ENCODE data around the gene POLA1.
"Not testable (repeated sequence)": the region's sequence is repeated elsewhere in the genome, so short reads cannot be mapped to it uniquely, and the experiment has no call there.

POLA1 gene

DNA sequence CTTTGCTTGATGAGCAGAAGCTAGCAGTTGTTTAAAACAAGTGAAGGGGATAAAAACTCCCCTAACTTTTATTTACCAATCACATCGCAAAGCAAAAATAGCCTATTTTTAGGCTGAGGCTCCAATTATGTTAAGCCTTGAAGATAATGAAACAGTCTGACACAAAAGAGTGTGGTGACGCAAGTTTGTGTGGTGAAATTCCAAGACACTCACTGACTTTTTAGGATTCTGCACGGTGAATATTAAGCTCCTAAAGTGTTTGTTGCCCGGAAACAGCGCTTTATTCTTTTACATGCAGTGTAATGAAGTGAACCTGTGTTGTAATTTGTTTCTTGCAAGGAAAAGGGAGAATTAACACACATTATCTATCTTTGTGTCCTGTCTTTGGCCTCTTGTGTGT lies 74.8 kb downstream of the POLA1 start:
- no peak for DNase-seq
- in situ Hi-C loops (cut with HindIII; ENCODE audit: low pct_ligation_motif_present, low pct_unique_long_range_greater_than_20kb, low sequenced_read_pairs): no loop called here

DNA sequence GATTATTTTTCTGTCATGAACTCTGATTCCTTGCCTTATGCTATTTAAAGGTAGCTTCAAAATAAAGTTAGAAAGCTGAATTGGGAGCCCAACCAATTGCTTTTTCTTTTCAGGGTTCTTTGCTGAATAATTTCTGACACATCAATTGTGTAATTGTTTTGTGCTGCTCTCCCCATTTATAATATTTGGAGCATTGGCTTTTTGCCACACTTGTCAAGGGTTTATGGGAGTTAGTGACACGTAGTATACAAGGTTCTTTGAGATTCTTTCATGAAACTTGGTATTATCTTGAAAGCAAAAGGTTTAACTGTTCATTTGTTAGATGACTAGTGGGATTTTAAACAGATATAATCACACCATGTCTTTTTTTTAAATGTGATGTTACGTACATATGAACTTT lies 80.9 kb downstream of the POLA1 start:
- no peak for DNase-seq

DNA sequence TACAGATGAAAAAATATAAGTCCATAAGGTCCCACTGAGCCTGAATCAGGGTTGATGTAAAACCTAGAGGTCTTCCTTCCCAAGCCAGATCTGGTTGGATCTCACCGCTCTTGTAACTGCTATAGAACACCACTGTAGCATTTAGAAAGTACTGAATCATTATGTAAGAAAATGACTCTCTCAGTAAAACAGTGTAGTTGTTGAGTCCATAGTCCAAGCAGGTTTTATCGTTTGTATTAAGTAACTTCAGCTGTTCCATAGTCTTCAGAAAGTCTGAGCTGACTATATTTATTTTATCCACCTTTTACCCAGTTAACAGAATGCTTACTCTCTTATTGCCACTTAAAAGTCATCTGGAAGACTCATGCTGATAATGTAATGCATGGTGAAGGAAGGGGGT lies 82.2 kb downstream of the POLA1 start:
- in situ Hi-C loops (cut with HindIII; ENCODE audit: low pct_ligation_motif_present, low pct_unique_long_range_greater_than_20kb, low sequenced_read_pairs): no loop called here

More for the DNA sequence above, 80.9 kb downstream of the POLA1 start:
- in situ Hi-C loops (cut with HindIII; ENCODE audit: low pct_ligation_motif_present, low pct_unique_long_range_greater_than_20kb, low sequenced_read_pairs): no loop called here

DNA sequence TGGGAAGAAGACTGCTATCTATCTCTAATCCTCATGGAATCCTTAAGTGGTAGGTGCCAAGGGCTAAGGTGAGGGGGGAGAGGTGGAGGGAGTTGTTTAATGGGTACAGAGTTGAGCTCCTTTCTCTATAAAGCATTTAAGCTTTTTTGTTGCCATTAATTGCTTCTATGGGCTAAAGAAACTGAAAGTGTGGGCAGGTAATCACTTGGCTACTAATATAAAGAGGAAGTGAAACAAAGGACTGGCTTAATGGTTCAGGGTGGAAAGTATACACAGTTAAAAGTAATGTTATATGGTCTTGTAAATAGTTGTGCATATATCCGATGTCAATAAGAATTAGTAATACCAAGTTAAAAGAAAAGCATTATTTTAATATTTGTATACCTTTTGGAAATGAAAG lies 83.9 kb downstream of the POLA1 start:
- DNase-seq: no peak

More for the DNA sequence above, 82.2 kb downstream of the POLA1 start:
- no peak for DNase-seq

DNA sequence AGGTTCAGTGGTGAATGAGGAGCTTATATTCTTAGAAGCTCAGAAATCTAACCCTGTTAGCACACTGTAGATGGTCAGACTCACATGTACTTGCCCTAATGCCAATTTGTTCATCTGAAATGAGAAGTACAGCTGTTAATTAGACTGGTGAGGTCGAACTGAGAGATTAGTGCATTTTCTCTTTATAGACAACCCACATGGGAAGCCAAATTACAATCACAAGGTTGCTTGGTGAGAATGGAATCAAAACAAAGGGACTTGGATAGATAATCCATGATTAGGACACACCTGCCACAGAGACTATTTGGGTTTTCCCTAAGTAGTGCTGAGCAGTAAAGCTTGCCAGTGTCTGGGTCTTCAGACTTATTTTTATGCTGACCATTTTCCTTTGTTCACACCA lies 88.3 kb downstream of the POLA1 start:
- in situ Hi-C loops (cut with HindIII; ENCODE audit: low pct_ligation_motif_present, low pct_unique_long_range_greater_than_20kb, low sequenced_read_pairs): no loop called here
- DNase-seq: no peak

More for the DNA sequence above, 83.9 kb downstream of the POLA1 start:
- in situ Hi-C loops (cut with HindIII; ENCODE audit: low pct_ligation_motif_present, low pct_unique_long_range_greater_than_20kb, low sequenced_read_pairs): no loop called here

DNA sequence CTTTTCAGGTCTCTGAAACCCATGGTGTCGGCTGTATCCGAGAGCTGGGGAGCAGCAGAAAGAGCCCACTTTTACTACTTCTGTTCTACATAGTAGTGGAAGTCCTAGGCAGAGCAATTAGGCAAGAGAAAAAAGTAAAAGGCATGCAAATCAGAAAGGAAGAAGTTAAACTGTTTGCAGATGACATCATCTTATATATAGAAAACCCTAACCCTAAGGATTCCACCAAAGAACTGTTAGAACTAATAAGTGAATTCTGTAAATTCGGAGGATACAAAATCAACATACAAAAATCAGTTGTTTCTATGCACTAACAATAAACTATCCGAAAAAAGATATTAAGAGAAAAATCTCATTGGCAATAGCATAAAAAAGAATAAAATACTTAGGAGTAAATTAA lies 95.3 kb downstream of the POLA1 start:
- in situ Hi-C loops (cut with HindIII; ENCODE audit: low pct_ligation_motif_present, low pct_unique_long_range_greater_than_20kb, low sequenced_read_pairs): no loop called here
- no peak for DNase-seq

DNA sequence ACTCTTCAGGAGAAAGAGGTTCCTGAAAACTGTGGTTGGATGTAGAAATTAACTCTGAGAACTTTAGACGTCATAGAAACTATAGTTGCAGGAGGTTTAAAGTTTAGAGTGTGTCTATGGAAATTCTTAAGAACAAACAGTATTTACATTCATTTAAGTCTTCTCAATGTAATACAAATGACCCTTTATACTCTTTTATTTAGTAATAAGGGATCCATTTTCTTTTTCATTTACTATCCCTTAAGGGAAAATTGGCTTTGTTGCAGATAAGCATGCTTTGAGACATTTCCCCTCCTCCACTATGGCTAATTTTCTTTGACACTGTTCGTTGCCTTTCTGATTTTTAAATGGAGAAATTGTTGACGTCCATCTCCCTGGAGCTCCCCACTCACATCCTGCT lies 96.4 kb downstream of the POLA1 start:
- in situ Hi-C loops (cut with HindIII; ENCODE audit: low pct_ligation_motif_present, low pct_unique_long_range_greater_than_20kb, low sequenced_read_pairs): no loop called here
- DNase-seq: no peak

DNA sequence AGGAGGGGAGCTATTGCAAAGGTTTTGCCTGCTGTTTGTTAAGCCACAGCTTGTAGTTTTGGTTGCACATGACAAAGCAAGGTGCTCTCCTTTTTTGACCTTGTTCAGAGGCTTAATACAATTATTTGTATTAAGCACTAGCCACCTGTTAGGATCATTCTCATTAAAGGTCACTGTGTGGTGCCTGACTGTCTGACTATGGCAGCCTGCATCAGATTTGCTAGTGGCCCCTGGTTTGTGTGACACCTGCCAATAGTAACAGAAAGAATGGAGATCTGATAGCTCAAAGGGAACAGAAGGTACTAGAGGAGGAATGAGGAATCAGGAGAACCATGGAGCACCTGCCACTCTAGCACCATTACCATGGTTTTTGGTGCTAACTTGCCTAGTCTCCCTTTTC lies 102.5 kb downstream of the POLA1 start:
- no peak for DNase-seq
- in situ Hi-C loops (cut with HindIII; ENCODE audit: low pct_ligation_motif_present, low pct_unique_long_range_greater_than_20kb, low sequenced_read_pairs): no loop called here

DNA sequence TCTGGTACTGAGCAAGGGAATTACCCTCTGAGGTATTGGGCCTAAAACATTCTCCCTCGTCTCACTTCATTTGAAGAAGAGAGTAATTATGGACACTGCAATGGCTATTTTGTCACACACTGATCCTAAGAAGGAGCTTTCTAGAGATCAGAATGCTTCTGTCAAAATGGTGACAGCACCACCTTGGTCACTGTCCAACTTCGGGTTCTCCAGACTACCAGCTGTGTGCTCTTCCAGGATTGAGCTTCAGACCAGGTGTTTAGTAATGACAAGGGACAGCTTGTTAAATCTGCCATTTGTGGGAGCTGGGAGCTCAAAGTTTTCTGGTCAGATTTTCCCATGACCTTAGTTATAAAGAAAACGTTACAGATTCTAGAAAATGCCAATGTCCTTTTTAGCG lies 105.4 kb downstream of the POLA1 start:
- in situ Hi-C loops (cut with HindIII; ENCODE audit: low pct_ligation_motif_present, low pct_unique_long_range_greater_than_20kb, low sequenced_read_pairs): no loop called here
- no peak for DNase-seq

DNA sequence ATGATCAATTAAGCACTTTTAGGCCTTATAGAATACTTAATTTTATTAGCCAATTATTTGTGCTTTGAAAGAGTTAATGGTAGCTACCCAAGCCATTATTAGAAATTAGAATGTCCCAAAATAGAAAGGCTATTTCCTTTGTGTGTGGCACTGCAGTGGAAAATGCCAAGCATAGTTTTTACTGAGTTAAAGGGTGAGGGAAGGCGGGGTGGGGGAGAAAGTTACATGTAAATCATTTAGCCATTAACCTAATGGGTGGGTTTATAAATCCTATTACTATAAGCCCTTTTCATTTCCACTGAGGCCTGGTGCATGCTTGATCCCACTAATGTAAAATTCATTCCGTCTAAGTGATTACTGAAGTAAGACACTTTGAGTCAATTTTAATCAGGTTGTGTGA lies 105.8 kb downstream of the POLA1 start:
- DNase-seq: no peak
- in situ Hi-C loops (cut with HindIII; ENCODE audit: low pct_ligation_motif_present, low pct_unique_long_range_greater_than_20kb, low sequenced_read_pairs): no loop called here

DNA sequence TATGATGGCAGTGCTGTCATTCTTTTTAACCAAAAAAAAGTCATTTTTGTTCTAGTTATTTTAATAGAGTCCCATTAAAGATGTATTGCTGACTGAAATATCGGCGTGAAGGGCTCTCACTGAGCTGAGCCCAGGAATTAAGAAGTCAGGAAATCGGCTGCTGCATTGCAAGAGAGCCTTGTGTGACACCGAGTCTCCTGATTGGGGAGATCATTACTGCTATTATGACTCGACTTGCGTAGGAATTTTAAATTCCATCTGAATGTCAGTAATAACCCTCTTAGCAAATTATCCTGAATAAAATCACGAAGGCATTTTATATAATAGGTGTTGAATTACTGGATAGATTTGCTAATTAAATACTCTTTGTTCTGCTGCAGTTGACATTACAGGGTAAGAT lies 111.5 kb downstream of the POLA1 start:
- DNase-seq: no peak
- in situ Hi-C loops (cut with HindIII; ENCODE audit: low pct_ligation_motif_present, low pct_unique_long_range_greater_than_20kb, low sequenced_read_pairs): no loop called here

DNA sequence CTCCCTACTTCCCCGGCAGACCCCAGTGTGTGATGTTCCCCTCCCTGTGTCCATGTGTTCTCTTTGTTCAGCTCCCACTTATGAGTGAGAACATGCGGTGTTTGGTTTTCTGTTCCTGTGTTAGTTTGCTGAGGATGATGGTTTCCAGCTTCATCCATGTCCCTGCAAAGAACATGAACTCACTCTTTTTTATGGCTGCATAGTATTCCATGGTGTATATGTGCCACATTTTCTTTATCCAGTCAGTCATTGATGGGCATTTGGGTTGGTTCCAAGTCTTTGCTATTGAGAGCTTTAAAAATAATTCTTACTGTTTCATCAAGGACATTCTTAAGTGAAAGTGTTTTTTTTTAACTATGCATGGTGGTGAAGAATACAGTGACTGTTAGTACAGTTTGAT lies 126.1 kb downstream of the POLA1 start:
- DNase-seq; in situ Hi-C loops (cut with HindIII; ENCODE audit: low pct_ligation_motif_present, low pct_unique_long_range_greater_than_20kb, low sequenced_read_pairs): not testable (repeated sequence)

DNA sequence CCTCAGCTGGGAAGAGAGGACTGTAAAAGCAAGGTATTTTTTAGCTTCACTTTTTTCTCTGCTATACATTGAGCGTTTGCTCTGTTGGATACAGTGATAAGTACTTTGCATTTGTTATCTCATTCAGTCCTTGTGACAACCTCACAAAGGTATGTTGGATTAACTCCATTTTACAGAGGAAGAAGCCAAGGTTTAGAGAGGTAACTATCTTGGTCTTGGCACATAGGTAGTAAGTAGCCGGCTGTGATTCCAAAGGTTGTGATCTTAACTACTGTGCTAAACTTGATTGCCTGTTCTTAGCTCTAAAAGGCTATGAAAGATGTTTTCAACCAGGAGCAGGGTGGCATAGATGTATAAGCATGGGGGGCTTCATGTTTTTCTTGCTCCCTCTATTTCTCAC lies 134.4 kb downstream of the POLA1 start:
- no peak for DNase-seq
- in situ Hi-C loops (cut with HindIII; ENCODE audit: low pct_ligation_motif_present, low pct_unique_long_range_greater_than_20kb, low sequenced_read_pairs): no loop called here

DNA sequence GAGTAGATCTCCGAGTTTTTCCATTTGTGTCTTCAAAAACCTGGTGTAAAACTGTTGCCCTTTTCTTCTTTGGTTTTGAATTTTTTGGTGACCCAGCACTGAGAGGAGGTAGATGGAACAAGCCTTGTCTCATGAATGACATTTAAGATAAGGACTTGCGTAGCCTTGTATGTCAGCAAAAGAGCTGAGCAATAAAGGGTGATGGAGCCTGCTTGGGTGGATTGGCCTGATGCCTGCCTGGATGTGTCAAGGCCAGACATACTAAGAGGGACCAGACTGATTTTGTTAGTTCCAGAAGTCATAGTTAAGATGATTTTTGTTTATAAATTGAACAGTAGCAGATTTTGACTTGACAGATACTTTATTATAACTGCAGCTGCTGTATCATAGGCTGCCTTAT lies 134.9 kb downstream of the POLA1 start:
- DNase-seq: no peak
- in situ Hi-C loops (cut with HindIII; ENCODE audit: low pct_ligation_motif_present, low pct_unique_long_range_greater_than_20kb, low sequenced_read_pairs): no loop called here

DNA sequence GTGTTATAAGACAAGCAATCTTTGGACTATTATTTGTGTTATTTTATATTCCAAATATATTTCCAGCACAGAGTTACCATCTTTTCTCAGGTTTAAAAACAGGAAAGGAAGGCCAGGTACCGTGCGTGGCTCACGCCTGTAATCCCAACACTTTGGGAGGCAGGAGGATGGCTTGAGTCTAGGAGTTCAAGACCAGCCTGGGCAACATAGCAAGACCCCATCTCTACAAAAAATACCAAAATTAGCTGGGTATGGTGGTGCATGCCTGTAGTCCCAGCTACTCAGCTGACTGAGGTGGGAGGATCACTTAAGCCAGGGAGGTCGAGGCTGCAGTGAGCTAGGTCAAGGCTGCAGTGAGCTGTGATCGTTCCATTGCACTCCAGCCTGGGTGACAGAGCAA lies 140.0 kb downstream of the POLA1 start:
- in situ Hi-C loops (cut with HindIII; ENCODE audit: low pct_ligation_motif_present, low pct_unique_long_range_greater_than_20kb, low sequenced_read_pairs): no loop called here

DNA sequence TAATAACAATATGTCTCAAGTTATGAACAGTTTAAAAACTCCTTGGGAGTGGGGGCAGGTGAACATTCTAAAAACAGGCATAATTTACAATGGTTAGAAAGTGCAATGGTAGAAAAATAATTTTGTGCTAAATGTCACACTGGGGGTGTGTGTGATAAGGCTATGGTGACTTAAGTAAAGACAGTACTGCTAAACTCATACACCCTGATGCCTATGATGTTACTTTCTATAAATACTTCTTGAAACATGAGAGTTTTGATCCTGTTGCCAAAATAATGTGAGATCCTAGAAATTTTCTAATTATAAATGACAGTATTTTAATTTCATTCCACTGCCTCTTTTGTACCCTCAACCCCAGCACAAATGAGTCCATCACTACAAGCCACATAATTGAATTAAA lies 144.2 kb downstream of the POLA1 start:
- DNase-seq: no peak
- in situ Hi-C loops (cut with HindIII; ENCODE audit: low pct_ligation_motif_present, low pct_unique_long_range_greater_than_20kb, low sequenced_read_pairs): no loop called here

More for the DNA sequence above, 140.0 kb downstream of the POLA1 start:
- DNase-seq: no peak

DNA sequence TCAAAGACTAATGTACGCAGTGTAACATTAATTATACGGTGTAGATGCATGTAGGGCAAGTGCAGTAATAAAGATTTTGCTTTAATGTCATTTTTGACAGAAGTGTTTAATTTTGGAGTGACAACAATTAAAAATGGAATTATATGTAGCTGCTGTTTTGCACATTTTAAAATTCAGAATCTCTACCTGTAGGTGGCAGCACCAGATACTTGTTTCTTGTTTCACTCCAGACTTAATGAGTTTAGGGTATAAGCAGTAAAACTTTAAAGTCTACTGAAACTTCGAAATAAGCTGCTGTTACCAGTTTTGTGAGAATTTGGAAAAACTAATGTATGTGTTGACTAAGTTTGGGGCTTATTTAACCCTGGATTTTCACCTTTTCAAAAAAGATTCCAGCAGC lies 144.9 kb downstream of the POLA1 start:
- DNase-seq: peak; percentile 28
- in situ Hi-C loops (cut with HindIII; ENCODE audit: low pct_ligation_motif_present, low pct_unique_long_range_greater_than_20kb, low sequenced_read_pairs): no loop called here

DNA sequence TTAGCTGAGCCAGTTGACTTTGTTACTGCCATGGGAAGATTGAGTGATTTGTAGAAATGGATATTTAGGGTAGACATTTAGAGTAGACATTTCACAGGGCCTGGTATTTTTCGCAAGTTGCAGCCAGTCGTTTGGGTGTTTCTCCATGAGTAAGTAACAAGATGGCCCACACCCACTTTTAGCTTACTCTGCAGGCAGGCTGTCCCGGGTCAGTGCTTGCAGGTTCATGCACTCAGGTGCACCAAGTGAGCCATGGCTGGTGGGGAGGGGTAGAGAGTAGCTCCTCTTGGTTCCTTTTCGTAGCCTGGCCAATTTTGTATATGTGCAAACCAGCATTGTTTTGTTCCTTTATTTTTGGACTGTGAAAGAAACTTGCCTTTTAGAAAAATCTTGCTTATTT lies 145.6 kb downstream of the POLA1 start:
- in situ Hi-C loops (cut with HindIII; ENCODE audit: low pct_ligation_motif_present, low pct_unique_long_range_greater_than_20kb, low sequenced_read_pairs): no loop called here
- no peak for DNase-seq

DNA sequence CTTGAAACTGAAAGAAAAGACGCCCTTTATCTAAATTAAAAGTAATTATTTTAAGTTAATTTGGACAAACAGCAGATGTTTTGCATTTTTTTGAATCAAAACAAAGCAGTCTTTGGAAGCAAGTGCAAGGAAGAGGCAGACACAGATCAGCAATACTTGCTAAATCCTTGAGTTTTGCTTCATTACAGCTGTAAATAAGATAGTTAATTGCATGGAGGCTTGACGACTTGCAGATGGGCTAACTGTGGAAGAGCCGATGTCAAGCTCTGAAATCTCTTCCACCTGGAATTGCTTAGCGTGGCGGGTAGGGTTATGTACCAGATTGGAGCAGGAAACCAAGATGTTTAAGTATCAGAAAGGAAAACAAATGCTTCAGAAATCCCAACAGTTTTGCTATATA lies 148.8 kb downstream of the POLA1 start:
- no peak for DNase-seq
- in situ Hi-C loops (cut with HindIII; ENCODE audit: low pct_ligation_motif_present, low pct_unique_long_range_greater_than_20kb, low sequenced_read_pairs): no loop called here

DNA sequence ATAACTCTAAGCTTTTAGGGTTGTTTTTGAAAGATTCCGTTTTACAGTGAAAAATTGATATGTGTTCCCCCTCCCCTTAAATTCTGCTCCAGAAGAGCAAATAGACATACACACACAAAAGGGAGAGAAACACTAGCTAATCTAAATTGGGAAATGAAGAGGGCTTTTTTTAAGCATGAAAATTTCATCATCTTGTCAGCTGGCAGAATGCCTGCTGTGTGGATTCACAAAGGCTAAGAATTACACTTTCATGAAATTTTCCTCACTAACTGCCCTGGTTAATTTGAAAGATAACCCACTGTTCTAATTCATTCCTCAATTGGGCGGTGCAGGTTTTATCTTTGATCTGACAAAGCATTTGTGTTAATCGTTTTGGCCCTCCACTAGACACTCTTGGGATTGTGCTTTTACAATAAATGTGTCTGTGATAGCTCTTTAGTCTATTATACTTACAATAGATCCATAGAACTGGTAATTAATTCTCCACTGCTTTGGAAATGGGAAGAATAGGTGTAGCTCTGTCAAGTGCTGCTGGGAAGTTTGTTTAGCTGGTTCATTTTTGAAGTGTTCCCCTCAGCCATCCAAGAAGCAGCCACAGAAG lies 152.9 kb downstream of the POLA1 start:
- in situ Hi-C loops (cut with HindIII; ENCODE audit: low pct_ligation_motif_present, low pct_unique_long_range_greater_than_20kb, low sequenced_read_pairs): no loop called here

DNA sequence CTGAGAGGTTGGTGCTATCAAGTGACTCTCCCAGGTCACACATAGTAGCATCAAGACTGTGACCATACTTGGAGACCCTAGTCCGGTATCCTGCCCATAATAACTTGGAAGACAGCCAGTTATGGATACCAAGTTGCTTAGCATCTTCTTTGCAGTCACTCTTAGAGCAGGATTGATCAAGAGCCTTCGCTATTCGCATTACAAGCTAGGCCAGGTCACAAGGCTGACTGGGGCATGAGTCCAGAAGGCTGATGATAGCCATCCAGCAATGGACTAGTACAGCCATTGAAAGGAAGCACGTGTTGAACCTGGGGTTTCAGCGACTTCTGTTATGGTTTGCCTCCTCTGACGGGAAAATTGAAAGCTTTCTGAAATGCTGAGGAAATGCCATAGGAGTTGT lies 157.6 kb downstream of the POLA1 start:
- DNase-seq: no peak
- in situ Hi-C loops (cut with HindIII; ENCODE audit: low pct_ligation_motif_present, low pct_unique_long_range_greater_than_20kb, low sequenced_read_pairs): no loop called here

More for the DNA sequence above, 152.9 kb downstream of the POLA1 start:
- DNase-seq: no peak

All from ACHN (cell line).